Measurements from ENCODE around the gene TTC7B.

DNA sequence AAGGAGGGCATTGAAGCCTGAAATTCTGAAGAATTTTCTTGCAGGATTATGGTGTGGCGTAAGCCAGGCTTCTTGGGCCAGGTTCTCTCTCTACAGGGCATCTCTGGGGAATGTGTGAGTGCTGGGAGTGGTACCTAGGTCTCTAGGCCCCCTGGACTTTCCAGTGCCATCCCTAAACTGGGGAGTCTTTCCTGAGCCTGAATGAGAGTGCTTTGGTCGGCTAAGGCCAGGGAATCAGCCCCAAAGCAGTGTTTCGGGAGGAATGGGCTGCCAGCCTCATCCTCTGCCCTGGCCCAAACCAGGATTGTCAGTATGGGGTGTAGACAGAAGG lies 325.5 kb downstream of the TTC7B start:
- no peak for TF ChIP-seq CTCF (IDR thresholded peaks at IDR 0.05 in 4 of 5, conservative IDR thresholded peaks at IDR 0.05 in 1 of 5)
- TF ChIP-seq POLR2A (IDR thresholded peaks at IDR 0.05): no peak

Data from gastrocnemius medialis (tissue), 4 donors.